ENCODE measurements around the gene ARMC9.
"Not testable (repeated sequence)": the region's sequence is repeated elsewhere in the genome, so short reads cannot be mapped to it uniquely, and the experiment has no call there.

The ARMC9 gene

DNA sequence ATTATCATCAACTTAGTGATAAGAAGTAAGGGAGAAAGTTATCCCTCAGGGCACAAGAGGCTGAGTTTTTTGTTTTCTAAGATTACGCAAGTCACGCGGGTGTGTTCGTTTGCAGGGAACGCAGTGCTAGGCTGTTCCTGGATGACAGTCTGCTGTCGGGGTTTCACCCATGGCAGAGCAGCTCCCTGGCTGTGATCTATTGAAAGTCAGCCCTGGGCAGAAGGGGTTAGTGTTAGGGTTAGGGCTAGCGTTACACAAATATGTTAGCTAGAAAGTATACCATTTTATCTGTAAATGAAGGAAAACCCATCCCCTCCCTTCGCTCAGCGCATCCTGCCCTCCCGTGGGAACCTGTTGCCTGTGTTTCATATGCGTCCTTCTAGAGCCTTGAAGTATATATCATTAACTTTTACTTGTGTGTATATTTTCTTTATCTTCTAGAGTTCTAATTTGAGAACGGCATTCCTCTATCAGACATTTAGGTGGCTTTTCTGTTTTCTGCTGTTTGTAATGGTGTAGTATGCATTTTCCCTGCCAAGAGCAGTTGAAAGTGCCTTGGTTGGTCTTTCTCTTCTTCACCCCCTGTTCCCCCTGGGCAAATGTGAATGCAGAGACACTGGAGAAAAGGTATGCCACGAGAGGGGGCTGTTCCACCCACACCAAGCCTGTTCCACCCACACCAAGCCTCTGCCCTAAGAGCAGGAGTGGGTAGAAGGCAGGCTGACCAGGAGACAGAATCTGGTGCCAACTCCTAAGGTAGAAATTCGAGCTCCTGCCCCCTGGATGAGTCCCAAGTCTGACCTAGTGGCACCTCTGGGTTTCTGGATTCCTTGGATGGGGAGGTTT is 47.0 kb downstream of the ARMC9 start:
- DNase-seq, result no peak

DNA sequence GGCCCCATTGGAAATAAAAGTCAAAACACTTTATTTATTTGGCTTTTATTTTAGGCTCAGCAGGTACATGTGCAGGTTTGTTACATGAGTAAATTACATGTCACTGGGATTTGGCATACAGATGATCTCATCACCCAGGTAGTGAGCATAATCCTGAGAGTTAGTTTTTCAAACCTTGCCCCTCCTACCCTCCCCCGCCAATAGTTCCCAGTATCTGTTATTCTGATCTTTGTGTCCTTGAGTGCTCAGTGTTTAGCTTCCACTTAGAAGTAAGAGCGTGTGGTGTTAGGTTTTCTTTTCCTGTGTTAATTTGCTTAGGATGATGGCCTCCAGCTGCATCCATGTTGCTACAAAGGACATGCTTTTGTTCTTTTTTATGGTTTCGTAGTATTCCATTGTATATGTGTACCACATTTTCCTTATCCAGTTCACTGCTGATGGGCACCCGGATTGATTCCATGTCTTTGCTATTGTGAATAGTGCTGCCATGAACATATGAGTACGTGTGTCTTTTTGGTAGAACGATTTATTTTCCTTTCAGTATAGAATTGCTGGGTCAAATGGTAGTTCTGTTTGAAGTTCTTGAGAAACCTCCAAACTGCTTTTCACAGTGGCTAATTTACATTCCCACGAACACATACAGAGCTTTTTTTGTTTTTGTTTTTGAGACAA is 47.9 kb downstream of the ARMC9 start:
- no peak for DNase-seq

DNA sequence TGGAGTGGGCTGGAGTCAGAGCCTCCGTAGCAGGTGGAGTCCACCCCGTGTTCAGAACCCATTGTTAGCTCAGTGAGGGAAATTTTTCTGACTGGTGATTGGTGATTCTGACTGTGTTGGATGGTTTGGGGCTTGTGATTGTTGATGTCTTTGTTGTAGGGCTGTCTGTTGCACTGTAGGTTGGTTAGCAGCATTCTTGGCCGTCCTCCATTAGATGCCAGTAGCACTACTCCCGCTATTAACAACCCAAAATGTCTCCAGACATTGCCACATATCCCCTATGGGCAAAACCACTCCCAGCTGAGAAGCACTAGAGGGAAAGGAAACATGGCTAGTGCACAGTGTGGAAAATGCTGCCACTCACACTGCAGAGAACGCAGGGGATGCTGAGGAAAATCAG is 51.7 kb downstream of the ARMC9 start:
- no peak for DNase-seq

DNA sequence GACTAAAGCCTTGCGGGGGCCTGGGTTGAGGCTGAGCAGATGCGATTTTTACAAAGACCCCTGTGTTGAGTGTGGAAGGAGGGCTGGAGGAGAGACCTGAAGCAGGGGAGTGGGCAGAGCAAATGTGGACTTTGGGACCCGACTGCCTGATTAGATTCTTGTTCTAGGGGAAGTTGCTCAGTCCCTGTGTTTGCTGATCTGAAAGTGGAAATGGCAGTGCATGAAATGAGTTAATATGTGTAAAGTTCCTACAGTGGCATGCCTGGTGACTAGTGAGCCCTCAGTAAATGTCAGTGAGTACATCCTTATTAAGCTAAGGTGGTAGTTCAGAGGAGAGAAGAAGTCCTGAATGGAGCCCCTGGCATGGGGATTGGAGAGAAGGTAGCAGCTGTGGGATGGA is 52.3 kb downstream of the ARMC9 start:
- DNase-seq, result no peak

DNA sequence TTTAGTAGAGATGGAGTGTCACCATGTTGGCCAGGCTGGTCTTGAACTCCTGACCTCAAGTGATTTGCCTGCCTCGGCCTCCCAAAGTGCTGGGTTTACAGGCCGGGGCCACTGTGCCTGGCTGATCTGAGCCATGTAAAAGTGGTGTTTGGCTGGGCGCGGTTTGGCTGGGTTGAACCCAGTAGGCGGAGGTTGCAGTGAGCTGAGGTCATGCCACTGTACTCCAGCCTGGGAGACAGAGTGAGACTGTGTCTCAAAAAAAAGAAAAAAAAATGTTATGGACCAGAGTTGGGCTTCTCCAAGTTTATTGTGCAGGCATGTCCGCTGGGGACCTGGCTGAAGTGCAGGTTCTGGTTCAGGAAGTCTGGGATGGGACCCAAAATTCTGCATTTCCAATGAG is 54.9 kb downstream of the ARMC9 start:
- not testable (repeated sequence) for DNase-seq

DNA sequence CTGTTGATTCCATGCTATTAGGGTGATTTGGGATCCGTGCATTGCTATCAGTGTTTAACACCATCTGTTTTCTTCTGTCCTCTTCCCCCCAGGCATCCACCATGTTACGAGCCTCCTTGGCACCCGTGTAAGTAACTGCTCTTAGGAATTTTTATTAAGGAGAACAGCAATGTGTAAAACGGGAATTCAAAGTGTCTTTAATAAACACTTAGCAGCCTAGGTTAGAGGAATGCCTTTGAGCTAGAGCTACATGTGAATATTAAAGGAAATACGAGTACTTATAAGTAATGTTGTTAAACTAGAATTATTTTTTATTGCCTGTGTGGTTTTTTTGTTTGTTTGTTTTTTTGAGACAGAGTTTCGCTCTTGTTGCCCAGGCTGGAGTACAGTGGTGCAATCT is 58.1 kb downstream of the ARMC9 start:
- DNase-seq, result no peak

DNA sequence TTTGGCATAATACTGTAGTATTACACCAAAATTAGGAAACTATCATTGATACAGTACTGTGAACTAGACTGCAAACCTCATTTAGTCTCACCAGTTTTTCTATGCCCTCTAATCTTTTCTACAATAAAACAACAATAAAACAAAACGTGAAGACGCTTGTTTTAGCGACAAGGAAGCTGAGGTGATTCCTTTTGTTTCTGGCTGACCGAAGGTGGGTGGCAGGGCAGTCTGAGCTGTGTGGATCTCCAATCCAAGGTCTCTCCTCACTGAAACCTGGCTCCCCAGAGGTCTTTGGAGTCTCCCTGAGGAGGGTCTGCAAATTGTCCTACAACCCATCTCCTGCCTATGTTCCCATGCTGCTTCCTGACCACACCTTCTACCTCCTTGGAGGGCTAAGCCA is 59.3 kb downstream of the ARMC9 start:
- no peak for DNase-seq

DNA sequence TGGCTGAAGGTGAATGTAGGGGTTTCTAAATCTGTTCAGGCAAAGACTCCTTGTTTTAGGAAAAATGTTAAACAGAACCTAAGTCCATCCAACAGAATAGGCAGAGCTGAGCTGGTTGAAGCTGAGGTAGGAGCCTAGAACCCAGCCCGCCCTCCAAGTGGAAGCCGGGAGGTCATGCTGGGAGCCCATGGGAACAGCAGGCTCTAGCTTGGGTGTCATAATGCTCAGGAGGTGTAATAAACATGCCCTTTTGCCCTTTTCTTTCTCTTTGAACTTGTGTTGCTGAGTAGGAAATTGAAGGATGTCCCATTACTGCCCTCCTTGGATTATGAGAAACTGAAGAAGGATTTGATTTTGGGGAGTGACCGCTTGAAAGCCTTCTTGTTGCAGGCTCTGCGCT is 60.3 kb downstream of the ARMC9 start:
- no peak for DNase-seq

DNA sequence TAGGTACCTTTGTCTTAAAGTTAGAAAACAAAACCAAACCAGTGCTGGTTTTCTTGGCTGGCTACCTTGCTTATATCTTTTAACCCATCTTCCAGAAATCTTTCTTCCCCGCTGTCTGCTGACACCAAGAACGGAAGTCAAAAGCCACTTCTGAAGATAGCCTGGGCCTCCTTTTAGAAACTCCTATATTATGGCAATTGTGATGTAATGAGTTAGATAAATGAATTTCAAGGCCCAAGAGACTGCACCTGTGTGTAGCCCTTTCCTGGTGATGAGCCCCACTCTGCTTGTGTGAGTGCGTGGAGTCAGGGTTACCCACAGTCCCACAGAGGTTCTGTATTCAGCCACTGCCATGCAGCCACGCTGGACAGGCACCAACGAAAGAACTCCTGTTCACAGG is 60.7 kb downstream of the ARMC9 start:
- no peak for DNase-seq

DNA sequence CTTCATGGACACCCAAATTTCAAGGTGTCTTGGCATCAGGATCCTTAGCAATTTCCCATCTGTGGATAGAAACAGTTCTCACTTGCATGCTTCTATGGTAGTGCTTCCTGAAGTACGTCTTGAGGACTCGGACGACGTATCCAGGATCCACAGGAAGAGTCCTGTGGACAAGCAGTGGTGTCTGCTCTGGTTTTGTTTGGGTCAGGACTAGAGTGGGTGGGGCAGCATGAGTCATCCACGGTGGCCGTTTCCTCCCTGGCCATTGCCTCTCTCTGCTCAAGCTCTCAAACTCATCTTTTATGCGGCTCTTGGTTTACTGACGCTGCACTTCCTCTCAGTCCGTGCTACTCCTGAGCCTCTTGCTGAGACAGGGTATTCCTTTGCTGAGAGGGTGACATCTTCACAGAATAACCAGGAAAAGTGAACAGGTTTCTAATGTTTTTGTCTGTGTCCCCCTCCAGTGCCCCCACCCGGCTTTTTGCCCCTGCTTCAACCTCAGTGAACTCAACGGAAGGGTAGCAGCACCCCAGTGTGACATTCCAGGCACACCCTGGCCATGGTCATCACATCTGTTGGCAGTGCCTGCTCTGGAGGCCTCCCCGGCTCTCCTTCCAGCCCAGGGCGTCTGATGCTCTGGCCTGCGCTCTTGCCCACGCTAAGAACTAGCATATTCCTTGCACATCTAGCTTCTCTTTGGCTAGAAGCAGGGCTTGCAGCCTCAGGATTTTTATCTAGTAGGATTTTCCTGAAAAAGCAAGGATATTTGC is 62.2 kb downstream of the ARMC9 start:
- no peak for DNase-seq

DNA sequence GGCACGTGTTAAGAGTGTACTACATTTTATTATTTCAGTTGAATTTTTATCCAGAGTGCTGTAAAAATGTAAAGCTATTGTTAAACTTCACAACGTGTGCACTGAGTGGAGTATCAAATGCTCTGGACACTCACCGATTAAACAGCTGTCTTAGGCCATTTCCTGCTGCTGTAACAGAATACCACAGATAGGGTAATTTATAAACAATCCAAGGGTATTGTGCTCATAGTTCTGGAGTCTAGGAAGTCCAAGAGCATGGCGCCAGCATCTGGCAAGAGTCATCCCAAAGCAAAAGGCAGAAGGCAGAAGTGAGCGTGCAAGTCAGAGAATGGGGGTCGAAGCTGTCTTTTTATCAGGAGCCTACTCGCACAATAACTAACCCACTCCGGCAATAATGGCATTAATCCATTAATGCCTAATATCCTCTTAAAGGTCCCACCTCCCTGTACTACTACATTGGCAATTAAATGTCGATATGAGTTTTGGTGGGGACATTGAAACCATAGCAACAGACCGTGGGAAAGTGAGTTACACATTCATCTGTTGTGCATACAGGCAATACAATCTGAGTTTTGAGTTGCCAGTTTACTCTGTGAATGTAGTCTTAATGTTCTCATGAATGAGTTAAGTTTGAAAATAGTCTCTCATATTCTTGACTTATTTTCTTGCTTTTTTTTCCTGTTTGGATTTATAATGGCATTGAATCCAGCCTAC is 64.8 kb downstream of the ARMC9 start:
- no peak for DNase-seq

DNA sequence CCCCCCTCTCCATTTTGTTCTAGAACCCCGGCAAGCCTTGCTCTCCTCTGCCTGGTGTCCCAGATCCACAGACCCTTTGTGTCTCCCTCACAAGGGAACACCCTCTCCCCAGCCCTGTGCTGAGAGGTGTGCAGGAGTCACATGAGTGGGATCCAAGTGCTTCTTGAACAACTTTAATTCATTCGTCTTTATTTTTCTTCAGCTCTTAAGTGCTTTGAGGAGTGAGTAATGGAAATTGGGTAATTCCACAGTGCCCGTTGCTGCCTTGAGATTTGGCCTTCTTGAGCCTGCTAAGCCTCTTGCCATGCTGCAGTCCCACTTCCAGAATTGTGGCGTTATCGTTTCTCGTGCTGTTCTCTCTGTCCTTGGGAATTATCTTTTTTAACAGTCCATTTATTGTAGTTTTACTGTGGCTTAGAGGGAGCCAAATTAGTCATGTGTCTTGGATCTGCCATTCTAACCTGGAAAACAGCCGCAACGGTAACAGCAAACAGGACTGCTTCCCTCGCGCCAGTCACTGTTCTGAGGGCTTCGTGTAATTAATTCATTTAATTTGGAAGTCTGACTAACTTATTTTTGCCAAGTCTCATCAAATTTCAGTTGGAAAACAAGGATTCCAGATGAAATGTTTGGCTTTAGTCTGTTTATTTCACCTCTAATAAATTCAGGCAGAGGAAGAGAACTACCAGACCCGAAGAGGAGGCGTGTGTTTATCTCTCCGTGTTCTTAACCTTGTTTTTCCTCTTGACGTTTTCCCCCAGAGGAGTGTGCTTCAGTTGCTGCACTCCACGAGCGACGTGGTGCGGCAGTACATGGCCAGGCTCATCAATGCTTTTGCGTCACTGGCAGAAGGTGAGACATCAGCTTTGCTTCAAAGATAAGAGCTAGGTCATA is 72.0 kb downstream of the ARMC9 start:
- DNase-seq, result no peak

DNA sequence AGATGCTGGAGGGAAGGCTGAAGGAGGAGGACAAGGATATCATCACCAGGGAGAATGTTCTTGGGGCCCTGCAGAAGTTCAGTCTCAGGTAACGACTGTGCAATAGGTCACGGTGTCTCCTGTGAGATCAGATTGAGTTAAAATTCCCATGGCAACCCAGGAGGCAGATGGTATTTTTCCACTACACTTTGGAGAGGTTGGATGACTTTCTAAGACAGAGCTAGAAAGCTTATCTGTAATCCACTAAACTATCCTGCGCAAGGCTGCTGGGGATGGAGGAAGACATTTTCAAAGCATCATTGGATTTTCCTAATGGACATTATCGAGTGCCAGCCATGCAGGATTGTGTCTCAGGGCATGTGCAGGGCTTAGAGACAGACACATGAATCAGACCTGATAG is 74.6 kb downstream of the ARMC9 start:
- DNase-seq, result no peak

DNA sequence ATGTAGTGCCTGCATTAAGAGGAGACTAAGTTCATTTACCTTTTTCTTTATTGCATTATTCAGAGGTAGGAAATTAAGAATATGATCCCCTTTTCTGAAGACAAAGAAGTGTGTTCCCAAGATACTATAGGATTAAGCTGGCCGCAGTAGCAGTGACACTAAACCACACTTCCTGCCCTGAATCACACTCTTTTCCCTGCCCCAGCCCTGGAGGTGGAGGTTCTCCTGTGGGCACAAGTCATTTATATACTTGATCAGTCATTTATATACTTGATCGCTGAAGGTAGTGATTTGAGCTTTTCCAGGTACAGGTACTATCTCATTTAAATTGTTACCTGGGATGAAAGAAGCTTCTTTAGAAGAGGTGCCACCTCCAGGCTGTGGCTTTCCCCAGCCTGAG is 78.6 kb downstream of the ARMC9 start:
- DNase-seq, result no peak

DNA sequence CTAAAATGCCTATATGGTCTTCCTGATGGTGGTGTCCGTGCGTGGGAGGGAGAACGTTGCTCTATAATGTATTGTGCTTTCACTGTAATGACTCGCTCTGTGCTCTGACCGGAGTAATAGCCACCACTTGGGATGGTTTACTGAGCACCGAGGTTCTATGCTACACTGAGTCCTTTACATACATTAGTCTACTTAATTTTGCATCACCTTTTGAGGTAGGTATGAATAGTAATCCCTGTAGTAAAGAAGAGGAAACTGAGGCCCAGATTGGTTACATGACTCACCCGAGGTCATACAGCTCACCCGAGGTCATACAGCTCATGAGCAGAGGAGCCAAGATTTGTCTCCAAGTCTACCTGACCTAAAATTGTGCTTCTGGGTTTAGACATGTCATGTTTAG is 79.5 kb downstream of the ARMC9 start:
- no peak for DNase-seq

DNA sequence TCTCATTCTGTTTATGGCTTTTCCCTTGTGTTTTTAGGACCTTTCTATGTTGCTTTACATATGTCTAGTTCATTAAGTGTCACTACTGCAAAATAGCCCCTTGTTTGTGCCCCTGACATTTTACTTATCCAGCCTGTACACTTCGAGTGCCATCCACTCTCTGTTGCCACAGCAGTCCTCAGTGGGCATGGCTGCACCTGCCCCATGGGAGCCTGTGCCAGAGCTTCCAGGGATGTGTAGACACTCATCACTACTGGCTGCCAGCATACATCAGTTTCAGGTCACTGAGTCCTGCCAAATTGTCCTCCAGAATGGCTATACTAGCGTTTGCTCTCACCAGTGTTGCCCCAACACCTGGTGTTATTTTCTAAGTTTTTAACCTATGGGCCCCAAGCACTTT is 80.4 kb downstream of the ARMC9 start:
- no peak for DNase-seq

DNA sequence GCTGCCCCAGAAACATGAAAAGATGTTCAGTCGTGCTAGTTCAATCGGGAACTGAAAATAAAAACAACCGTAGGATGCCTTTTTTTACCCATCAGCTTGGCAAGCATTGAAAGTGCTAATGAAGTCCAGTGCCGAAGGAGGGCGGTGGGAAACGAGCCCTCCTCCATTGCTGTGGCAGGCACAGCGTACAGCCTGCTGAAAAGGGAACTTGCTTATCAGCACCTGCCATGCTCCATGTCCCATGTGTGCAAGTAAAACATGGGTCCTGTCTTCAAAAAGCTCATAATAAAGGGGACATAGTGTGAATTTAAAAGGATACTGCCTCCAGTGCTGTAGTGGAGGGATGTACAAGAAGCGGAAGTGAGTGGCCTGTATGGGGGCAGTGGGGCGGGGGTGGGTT is 82.4 kb downstream of the ARMC9 start:
- DNase-seq, result no peak

DNA sequence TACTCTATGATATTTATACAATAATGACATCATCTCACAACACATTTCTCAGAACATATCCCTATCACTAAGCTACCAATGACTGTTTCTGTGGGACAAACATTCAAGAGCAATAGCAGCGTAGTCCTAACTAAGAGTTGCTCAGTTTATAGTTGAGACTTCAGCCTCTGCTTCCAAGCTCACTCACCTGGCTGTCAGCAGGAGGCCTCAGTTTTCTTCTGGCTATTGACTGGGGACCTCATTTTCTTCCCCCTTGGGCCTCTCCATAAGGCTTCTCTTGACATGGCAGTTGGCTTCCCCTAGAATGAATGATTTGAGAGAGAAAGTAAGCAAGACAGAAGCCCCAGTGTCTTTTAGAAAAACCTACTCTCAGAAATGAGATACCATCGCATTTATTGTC is 85.9 kb downstream of the ARMC9 start:
- DNase-seq, result no peak

DNA sequence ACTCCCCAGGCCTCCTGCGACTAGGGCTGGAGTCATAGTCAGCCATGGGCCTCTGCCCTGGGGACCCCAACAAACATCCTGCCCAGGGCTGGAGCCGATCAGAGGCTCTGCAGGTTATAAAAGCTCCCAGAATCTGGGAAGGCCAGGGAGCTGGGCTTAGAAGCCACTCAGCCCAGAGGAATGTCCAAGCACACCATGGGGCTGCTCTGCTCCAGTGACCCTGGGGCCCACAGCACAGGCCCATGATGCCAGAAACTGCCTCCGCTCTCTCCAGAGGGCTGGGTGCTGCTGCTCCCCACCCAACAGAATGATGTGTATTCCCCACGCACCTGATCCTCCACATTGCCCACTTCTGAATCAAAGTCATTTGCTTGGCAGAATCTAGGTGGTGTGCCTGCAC is 88.5 kb downstream of the ARMC9 start:
- DNase-seq, result no peak

DNA sequence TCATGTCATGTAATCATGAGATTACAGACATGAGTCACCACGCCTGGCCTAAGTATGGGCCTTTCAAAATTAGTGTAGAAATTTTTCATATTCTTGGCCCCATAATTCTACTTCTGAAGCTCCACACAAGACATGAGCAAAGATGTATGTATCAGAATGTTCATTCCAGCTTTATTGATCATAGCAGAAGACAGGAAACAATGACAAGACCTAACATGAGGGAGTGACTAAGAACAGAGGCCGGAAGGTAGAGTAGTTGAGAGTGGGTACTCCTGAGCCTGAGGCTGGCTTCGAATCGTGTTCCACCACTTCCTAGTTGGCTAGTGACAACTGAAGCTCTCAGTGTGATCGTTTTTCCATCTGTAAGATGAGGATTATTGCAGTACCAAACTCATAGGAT is 89.3 kb downstream of the ARMC9 start:
- no peak for DNase-seq

DNA sequence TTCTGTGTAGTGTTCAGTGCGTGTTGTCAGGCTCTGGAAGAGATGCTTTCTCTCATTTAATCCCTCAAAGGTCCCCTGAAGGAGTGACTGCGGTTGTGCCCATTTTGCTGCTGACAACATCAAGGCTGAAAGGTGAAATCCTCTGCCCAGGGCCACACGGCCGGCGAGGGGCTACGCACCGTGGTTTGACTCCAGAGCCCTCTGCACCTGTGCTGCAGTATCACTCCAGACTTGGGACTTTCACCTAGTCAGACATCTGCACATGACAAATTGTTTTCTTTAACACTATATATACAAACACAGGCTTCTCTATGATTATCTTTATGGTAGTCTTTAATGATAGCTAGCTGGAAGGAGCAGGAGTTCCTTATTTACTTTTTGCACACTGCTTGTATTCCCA is 90.2 kb downstream of the ARMC9 start:
- no peak for DNase-seq

DNA sequence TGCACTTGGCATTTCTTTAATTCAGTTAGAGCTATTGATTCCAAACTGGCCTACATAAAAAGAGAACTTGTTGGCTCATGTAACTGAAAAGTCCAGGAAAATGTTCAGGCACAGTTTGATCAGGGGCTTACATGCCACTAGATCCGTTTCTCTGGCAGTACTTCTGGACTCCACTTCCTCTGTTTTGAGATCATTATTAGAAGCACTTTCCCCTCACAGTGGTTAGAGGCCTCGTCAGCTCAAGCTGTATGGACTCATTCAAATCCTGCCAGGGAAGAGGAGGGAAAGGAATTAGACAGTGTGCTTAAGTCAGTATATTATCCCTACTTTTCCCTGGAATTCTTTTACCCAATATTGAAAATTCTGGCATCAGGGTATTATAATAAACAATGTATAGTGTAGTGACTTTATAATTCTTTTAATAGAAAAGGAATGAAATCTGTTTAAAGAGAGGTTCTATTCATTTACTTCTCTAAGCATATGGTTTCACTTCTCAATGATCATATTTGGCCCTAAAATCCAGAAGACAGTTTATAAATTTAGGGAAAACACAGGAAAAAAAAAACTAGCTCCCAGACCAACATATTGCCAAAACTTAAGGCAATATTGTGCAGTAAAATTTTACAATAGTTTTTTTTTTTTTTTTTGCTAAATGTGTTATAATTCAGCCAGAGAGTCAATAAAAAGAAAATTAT is 92.0 kb downstream of the ARMC9 start:
- no peak for DNase-seq

All from NCI-H2227 treated with DMSO at 0.1 percent for 48 hours (cell line).